ENCODE data around the gene CCDC85C. TPM values are rescaled to one million over a fixed set of nuclear protein-coding genes. Genes with fewer than 3 reads are reported as not detected.

Gene CCDC85C
- total RNA-seq, 1 experiment from 2014 or later, result 42.3 TPM

- Histone ChIP-seq H3K4me2 (ENCODE audit: low read length) (no peak overlapping the region), H3K9ac (ENCODE audit: low read length) (no peak overlapping the region), H4K20me1 (ENCODE audit: insufficient read depth) (no peaks in the 10 kb centered on the region), H2AFZ (ENCODE audit: low read depth, low read length, poor library complexity, severe bottlenecking) (no peak overlapping the region), H3K4me3 (replicated peaks in 1 of 2; ENCODE audit: low read depth in 1 of 2, low read length in 2 of 2) (no peak overlapping the region), H3K4me1 (ENCODE audit: control insufficient read depth in 1 of 2, insufficient read depth in 2 of 2, low read length in 2 of 2) (0 out of 4 replicates have a peak, but pooled peaks cover 0 to 2% of the 10 kb centered on the region in 2 experiments), H3K27me3 (ENCODE audit: insufficient read depth, low read length) (no peaks in the 10 kb centered on the region), H3K9me2 (ENCODE audit: insufficient read depth) (no peaks in the 10 kb centered on the region), H3K36me3 (ENCODE audit: control insufficient read depth in 1 of 2, insufficient read depth in 2 of 2, low read length in 2 of 2) (no peaks in the 10 kb centered on the region), H3K27ac (ENCODE audit: low read depth, low read length) (no peak overlapping the region), H3K9me3 (ENCODE audit: control insufficient read depth in 1 of 2, insufficient read depth in 1 of 2, low read depth in 1 of 2, low read length in 2 of 2) (no peaks in the 10 kb centered on the region), H3K79me2 (ENCODE audit: insufficient read depth, low read length) (peaks cover 89% of the 10 kb centered on the region)
- ChIA-PET RAD21 (ENCODE audit: low non-redundant PET in 1 of 2, low total read pairs in 2 of 2, uncharacterized antibody in 2 of 2, unreplicated experiment in 2 of 2) (no interaction called here), POLR2A (no interaction called here), CTCF (no interaction called here)
- ATAC-seq (no peak), DNase-seq (ENCODE audit: low read depth, low spot score) (no peak)
- TF ChIP-seq ZBTB33 (IDR thresholded peaks at IDR 0.05; ENCODE audit: extremely low read depth, insufficient replicate concordance, low read length) (no peak), YY1 (IDR thresholded peaks at IDR 0.05; ENCODE audit: extremely low read depth, insufficient replicate concordance, low read depth, low read length) (no peak), JUND (IDR thresholded peaks at IDR 0.05) (no peak), FOSL1 (IDR thresholded peaks at IDR 0.05; ENCODE audit: low read depth) (no peak), CTCF (IDR thresholded peaks at IDR 0.05 in 2 of 3, conservative IDR thresholded peaks at IDR 0.05 in 1 of 3; ENCODE audit: borderline replicate concordance in 1 of 3, insufficient read depth in 1 of 3, low read depth in 2 of 3, low read length in 2 of 3) (no peak), MAX (IDR thresholded peaks at IDR 0.05) (no peak), SRF (IDR thresholded peaks at IDR 0.05; ENCODE audit: low read depth) (no peak), EZH2 (IDR thresholded peaks at IDR 0.05) (no peak), REST (IDR thresholded peaks at IDR 0.05; ENCODE audit: low read depth) (no peak), RAD21 (IDR thresholded peaks at IDR 0.05; ENCODE audit: low read depth) (no peak), CEBPB (IDR thresholded peaks at IDR 0.05; ENCODE audit: low read depth) (no peak), POLR2AphosphoS5 (IDR thresholded peaks at IDR 0.05; ENCODE audit: low read depth, low read length) (no peak), CBX3 (IDR thresholded peaks at IDR 0.05; ENCODE audit: low read depth) (no peak), ATF3 (IDR thresholded peaks at IDR 0.05) (no peak), ZNF274 (IDR thresholded peaks at IDR 0.05; ENCODE audit: low read depth, low read length) (no peak)
- BruUV-seq (replicated peaks), result no TSS peak
- intact Hi-C loops (cut with micrococcal nuclease), result no loop called here
Observed at GRCh38 chr14:99471731-99472130, 132.3 kb downstream of the CCDC85C start.

Measured in HCT116 (cell line).